Neural crest cell (in vitro differentiated cells): ENCODE results near the gene RILP. TPM values are rescaled to one million over a fixed set of nuclear protein-coding genes. Genes with fewer than 3 reads are reported as not detected.

Experiments
- DNase-seq: peaks from one replicate; pipeline ENCODE4 v3.0.0; 2021; ENCODE audit warnings: low read depth, mixed read lengths, low spot score
- H3K27ac Mint-ChIP-seq: one replicate; pipeline ENCODE4 v1.8.0; 2021; ENCODE audit warnings: mild to moderate bottlenecking, mixed read lengths; ENCODE audit not compliant: unreplicated experiment
- H3K27me3 Mint-ChIP-seq: 2 replicates; pipeline ENCODE4 v1.8.0; 2021; ENCODE audit warnings: low read depth, mild to moderate bottlenecking, mixed read lengths
- H3K36me3 Mint-ChIP-seq: 2 replicates; pipeline ENCODE4 v1.8.0; 2021; ENCODE audit warnings: low read depth, mild to moderate bottlenecking, mixed read lengths
- H3K4me1 Mint-ChIP-seq: 2 replicates; pipeline ENCODE4 v1.8.0; 2021; ENCODE audit warnings: mixed read lengths
- H3K4me3 Mint-ChIP-seq: one replicate; pipeline ENCODE4 v1.8.0; 2021; ENCODE audit warnings: mild to moderate bottlenecking, mixed read lengths
- H3K9me3 Mint-ChIP-seq: 2 replicates; pipeline ENCODE4 v1.8.0; 2021; ENCODE audit warnings: mixed read lengths
- total RNA-seq: library from RNA; stranded (reverse); gene quantifications from 2 replicates; pipeline ENCODE4 v1.2.1, GENCODE V29; 2021
- TF ChIP-seq, protein P1 (sequence below): fragments of 200-600 bp; sonication (generic); conservative IDR thresholded peaks from 2 replicates; pipeline ENCODE4 v1.5.0; 2021; ENCODE audit warnings: antibody characterized with exemption, mild to moderate bottlenecking

RILP gene
- total RNA-seq, 1 donor from 2014 or later, result 1.8 TPM

DNA sequence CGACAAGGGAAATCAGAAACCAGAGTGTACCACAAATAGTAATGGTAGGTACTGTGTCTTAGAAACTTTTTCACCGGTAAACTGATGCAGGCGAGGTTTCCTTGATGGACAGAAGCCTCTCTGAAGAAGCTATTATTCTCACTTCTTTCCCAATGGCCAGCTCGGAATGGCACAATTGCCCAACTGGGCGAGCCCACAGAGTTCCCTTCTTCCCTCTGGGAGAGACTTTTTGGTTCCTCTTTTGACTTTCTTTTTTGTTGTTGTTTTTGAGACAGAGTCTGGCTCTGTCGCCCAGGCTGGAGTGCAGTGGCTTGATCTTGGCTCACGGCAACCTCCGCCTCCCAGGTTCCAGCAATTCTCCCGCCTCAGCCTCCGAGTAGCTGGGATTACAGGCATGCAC lies 38.0 kb downstream of the RILP start:
- Mint-ChIP-seq H3K4me3 (no peak overlapping the region), H3K9me3 (no peaks in the 10 kb centered on the region), H3K27ac (no peak overlapping the region), H3K27me3 (no peaks in the 10 kb centered on the region), H3K4me1 (peaks cover 14% of the 10 kb centered on the region), H3K36me3 (no peaks in the 10 kb centered on the region)
- TF ChIP-seq, protein P1, sequence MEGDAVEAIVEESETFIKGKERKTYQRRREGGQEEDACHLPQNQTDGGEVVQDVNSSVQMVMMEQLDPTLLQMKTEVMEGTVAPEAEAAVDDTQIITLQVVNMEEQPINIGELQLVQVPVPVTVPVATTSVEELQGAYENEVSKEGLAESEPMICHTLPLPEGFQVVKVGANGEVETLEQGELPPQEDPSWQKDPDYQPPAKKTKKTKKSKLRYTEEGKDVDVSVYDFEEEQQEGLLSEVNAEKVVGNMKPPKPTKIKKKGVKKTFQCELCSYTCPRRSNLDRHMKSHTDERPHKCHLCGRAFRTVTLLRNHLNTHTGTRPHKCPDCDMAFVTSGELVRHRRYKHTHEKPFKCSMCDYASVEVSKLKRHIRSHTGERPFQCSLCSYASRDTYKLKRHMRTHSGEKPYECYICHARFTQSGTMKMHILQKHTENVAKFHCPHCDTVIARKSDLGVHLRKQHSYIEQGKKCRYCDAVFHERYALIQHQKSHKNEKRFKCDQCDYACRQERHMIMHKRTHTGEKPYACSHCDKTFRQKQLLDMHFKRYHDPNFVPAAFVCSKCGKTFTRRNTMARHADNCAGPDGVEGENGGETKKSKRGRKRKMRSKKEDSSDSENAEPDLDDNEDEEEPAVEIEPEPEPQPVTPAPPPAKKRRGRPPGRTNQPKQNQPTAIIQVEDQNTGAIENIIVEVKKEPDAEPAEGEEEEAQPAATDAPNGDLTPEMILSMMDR, result no peak
- DNase-seq, result no peak

DNA sequence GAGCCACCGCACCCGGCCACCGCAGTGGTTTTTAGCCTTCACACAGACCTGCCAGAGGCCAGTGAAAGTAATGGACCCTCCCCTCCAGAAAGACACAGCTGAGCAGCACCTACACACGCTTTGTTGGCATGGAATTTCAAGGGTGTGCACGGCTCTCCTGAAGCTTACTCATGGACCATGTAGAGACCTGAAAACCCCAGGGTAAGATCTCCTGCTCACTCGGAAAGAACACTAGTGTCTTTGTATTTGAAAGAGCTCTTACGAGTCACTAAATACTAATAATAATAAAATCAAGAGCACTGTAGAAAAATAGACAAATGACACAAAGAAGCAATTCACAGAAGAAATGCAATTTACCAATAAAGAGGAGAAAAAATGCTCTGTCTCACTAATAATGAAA lies 41.0 kb downstream of the RILP start:
- Mint-ChIP-seq H3K4me1 (peaks cover 14% of the 10 kb centered on the region), H3K4me3 (no peak overlapping the region), H3K9me3 (no peaks in the 10 kb centered on the region), H3K27me3 (no peaks in the 10 kb centered on the region), H3K27ac (no peak overlapping the region), H3K36me3 (no peaks in the 10 kb centered on the region)
- TF ChIP-seq, protein P1, result no peak
- no peak for DNase-seq

DNA sequence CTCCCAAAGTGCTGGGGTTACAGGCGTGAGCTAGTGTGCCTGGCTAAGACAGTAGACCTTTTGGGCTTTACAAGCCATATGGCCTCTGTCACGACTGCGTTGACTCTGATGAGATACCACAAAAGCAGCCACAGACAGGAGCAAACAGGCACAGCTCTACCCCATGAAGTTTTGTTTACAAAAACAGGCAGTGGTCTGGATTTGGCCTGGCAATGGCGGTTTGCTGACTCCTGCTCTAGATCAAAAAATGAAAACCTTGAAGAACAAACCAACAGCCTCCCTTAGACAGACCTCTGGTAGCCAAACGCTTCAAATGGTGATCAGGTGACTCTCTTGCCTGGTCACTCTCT lies 41.7 kb downstream of the RILP start:
- Mint-ChIP-seq H3K27ac (no peak overlapping the region), H3K4me3 (no peak overlapping the region), H3K9me3 (no peaks in the 10 kb centered on the region), H3K27me3 (no peaks in the 10 kb centered on the region), H3K36me3 (no peaks in the 10 kb centered on the region), H3K4me1 (peaks cover 14% of the 10 kb centered on the region)
- no peak for DNase-seq
- TF ChIP-seq, protein P1, result no peak

DNA sequence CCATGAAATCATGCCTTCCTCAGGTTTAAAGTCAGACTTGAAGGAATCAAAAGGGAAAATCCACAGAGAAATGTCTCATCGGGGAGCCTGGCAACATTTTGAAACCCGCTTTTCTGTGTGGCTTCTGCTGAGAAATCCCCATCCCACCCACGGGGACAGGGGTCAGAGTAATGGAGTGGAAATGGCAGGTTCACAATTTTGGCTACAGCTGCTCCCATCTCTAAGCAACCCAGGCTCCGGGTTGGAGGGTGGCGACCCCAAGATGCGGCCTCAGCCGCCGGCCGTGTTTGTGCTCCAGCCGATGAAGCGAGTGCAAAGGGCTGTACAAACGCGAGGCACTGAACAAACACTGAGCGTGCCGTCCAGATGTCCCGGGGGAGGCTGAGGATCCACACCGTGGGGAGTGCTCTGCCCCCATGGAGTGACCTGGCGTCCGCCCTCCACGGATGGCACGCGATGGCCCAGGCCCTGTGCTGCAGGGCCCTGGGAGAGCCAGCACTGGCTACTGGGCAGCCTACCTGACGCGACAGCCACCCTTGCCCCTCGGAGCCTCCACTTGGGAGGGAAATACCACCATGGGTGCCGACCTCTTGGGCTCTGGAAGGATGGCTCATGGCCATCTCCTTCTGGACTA lies 43.2 kb downstream of the RILP start:
- TF ChIP-seq, protein P1, result no peak
- peaks cover 3% of the 10 kb centered on the region for H3K9me3 Mint-ChIP-seq
- H3K4me1 Mint-ChIP-seq, result peaks cover 14% of the 10 kb centered on the region
- H3K27ac Mint-ChIP-seq, result no peak overlapping the region
- H3K4me3 Mint-ChIP-seq, result no peak overlapping the region
- no peaks in the 10 kb centered on the region for H3K27me3 Mint-ChIP-seq
- no peak for DNase-seq
- peaks cover 3% of the 10 kb centered on the region for H3K36me3 Mint-ChIP-seq

DNA sequence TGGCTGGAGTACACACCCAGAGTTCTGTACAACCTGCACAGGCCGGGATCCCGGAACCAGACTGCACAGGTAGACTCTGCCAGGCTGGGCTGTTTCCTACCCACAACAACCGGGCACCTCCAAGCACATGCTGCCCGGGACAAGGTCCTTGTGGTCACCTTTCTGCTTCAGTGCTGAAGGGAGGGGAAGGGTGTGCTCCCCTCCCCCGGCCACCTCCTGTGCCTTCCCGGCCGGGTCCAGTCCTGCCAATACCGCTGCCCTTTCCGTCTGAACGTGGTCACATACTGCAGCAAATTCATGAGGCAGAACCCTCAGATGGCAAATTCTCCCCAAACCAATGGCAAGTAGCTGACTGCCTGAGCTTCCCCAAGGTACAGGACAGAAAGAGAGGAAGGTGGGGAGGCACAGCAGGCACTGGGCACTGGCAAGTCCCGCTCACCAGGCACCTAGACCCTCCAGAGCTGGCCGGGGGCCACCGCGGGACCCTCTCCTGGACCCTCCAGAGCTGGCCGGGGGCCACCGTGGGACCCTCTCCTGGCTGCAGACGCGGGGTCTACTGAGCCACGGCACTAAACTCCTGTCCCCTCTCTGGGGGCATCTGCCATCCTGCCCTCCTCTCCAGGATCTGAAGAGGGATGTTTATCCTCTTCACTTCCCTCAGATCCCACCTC lies 43.9 kb downstream of the RILP start:
- Mint-ChIP-seq H3K9me3 (peaks cover 3% of the 10 kb centered on the region), H3K4me1 (peaks cover 14% of the 10 kb centered on the region), H3K27ac (no peak overlapping the region), H3K4me3 (no peak overlapping the region), H3K27me3 (no peaks in the 10 kb centered on the region), H3K36me3 (peaks cover 5% of the 10 kb centered on the region)
- TF ChIP-seq, protein P1, result no peak
- no peak for DNase-seq
